HG02678 (cell line): Measurements from ENCODE around the gene PRDM16.
"Not testable (repeated sequence)": the region's sequence is repeated elsewhere in the genome, so short reads cannot be mapped to it uniquely, and the experiment has no call there.

Source experiments
- ATAC-seq: cut with Tn5 transposase; IDR thresholded peaks from one replicate; pipeline ENCODE4 v1.9.1; 2021; ENCODE audit warnings: mild to moderate bottlenecking, moderate library complexity; ENCODE audit not compliant: unreplicated experiment

Gene PRDM16

GRCh38 chr1:3080053-3080955 lies 11.3 kb downstream of the PRDM16 start:
- no peak for ATAC-seq

- no peak for ATAC-seq
These were observed 12.2 kb downstream of the PRDM16 start for GRCh38 chr1:3081171-3081683.

GRCh38 chr1:3082051-3082450 lies 13.0 kb downstream of the PRDM16 start:
- no peak for ATAC-seq

GRCh38 chr1:3082571-3083516 lies 13.8 kb downstream of the PRDM16 start:
- no peak for ATAC-seq

- no peak for ATAC-seq
These were observed 15.2 kb downstream of the PRDM16 start for GRCh38 chr1:3084154-3084553.

- no peak for ATAC-seq
These were observed 15.7 kb downstream of the PRDM16 start for GRCh38 chr1:3084726-3085125.

GRCh38 chr1:3085721-3086120 lies 16.7 kb downstream of the PRDM16 start:
- no peak for ATAC-seq

- ATAC-seq: no peak
These were observed 17.4 kb downstream of the PRDM16 start for GRCh38 chr1:3086272-3086974.

GRCh38 chr1:3087049-3087448 lies 18.0 kb downstream of the PRDM16 start:
- ATAC-seq: no peak

- ATAC-seq: not testable (repeated sequence)
These were observed 19.1 kb downstream of the PRDM16 start for GRCh38 chr1:3087946-3088668.

- no peak for ATAC-seq
These were observed 20.5 kb downstream of the PRDM16 start for GRCh38 chr1:3089490-3089889.

- ATAC-seq: no peak
These were observed 22.3 kb downstream of the PRDM16 start for GRCh38 chr1:3091334-3091733.

- ATAC-seq: no peak
These were observed 23.5 kb downstream of the PRDM16 start for GRCh38 chr1:3092530-3092929.

GRCh38 chr1:3093898-3094626 lies 25.1 kb downstream of the PRDM16 start:
- ATAC-seq: no peak

GRCh38 chr1:3094863-3095780 lies 26.1 kb downstream of the PRDM16 start:
- no peak for ATAC-seq

GRCh38 chr1:3096345-3096744 lies 27.3 kb downstream of the PRDM16 start:
- no peak for ATAC-seq

- no peak for ATAC-seq
These were observed 28.2 kb downstream of the PRDM16 start for GRCh38 chr1:3097231-3097630.

- no peak for ATAC-seq
These were observed 28.9 kb downstream of the PRDM16 start for GRCh38 chr1:3097861-3098260.
